HCT116 (cell line): ENCODE results near the gene ALCAM. TPM values are rescaled to one million over a fixed set of nuclear protein-coding genes. Genes with fewer than 3 reads are reported as not detected.

ENCODE experiments used
- ATAC-seq: fragments of 200-7000 bp; cut with Tn5 transposase; 2 replicates; pipeline ENCODE4 v1.9.1; 2020; ENCODE audit warnings: mild to moderate bottlenecking, moderate library complexity
- BruUV-seq: library from RNA; stranded (reverse); fragments of 400-500 nt; replicated peaks from 2 replicates; lab custom pipeline; 2021; lab: Mats Ljungman, UMichigan
- CTCF ChIA-PET: fragments of 300-600 bp; sonication (Branson Sonifier 250); formaldehyde crosslinking; loops from one replicate; lab custom pipeline; 2021; ENCODE audit warnings: antibody characterized with exemption; lab: Charles Lee
- POLR2A ChIA-PET: fragments of 300-600, 350-600 bp; sonication (Branson Sonifier 250); formaldehyde crosslinking; loops from one replicate; lab custom pipeline; 2021; ENCODE audit warnings: antibody characterized with exemption; lab: Charles Lee
- RAD21 ChIA-PET, 2 experiments: fragments of 300-600 bp; sonication (Branson Sonifier 250); formaldehyde crosslinking; loops; one replicate each; lab custom pipeline; 2023; ENCODE audit warnings: low total read pairs in 2 of 2; ENCODE audit not compliant: uncharacterized antibody in 2 of 2, unreplicated experiment in 2 of 2, low non-redundant PET in 1 of 2; lab: Charles Lee
- DNase-seq: peaks from one replicate; pipeline ENCODE4 v3.0.0-alpha.2; 2010; ENCODE audit warnings: low read depth, low spot score
- H2AFZ ChIP-seq: fragments of 200-600 bp; shearing (Covaris generic), sonication (generic); 2 replicates; pipeline ENCODE4 v1.6.1; 2017; ENCODE audit warnings: low read depth, mixed run types, mixed read lengths, antibody characterized with exemption, low read length; ENCODE audit not compliant: poor library complexity, severe bottlenecking
- H3K27ac ChIP-seq: 2 replicates; pipeline ENCODE4 v1.5.1; 2012; ENCODE audit warnings: low read depth, low read length
- H3K27me3 ChIP-seq: fragments of 200-600 bp; sonication (generic); 2 replicates; pipeline ENCODE4 v1.6.1; 2016; ENCODE audit warnings: mixed run types, low read length, mixed read lengths; ENCODE audit not compliant: insufficient read depth
- H3K36me3 ChIP-seq, 2 experiments: fragments of 200-500 bp in 1 of 2; fragments of 200-600 bp in 1 of 2; sonication (Bioruptor generic) in 1 of 2; sonication (generic) in 1 of 2; 2 replicates each; pipeline versions ENCODE4 v1.5.1 to v1.6.1; 2014 to 2016; ENCODE audit warnings: low read length in 2 of 2, inconsistent platforms in 1 of 2, mixed read lengths in 1 of 2, mixed run types in 1 of 2; ENCODE audit not compliant: insufficient read depth in 2 of 2, control insufficient read depth in 1 of 2
- H3K4me1 ChIP-seq, 2 experiments: fragments of 200-600 bp in 1 of 2; sonication (generic) in 1 of 2; 2 replicates each; pipeline versions ENCODE4 v1.5.1 to v1.6.1; 2012 to 2017; ENCODE audit warnings: low read length in 2 of 2, inconsistent platforms in 1 of 2, mild to moderate bottlenecking in 1 of 2, mixed read lengths in 1 of 2, mixed run types in 1 of 2, moderate library complexity in 1 of 2; ENCODE audit not compliant: insufficient read depth in 2 of 2, control insufficient read depth in 1 of 2
- H3K4me2 ChIP-seq: fragments of 200-600 bp; sonication (generic); 2 replicates; pipeline ENCODE4 v1.6.1; 2017; ENCODE audit warnings: mixed run types, low read length, mixed read lengths
- H3K4me3 ChIP-seq, 2 experiments: fragments of 200-600 bp in 1 of 2; sonication (generic) in 1 of 2; replicated peaks in 1 of 2; 2 replicates each; pipeline ENCODE4 v1.5.1; 2011 to 2016; ENCODE audit warnings: low read length in 2 of 2, control low read depth in 1 of 2, low read depth in 1 of 2, mild to moderate bottlenecking in 1 of 2, mixed read lengths in 1 of 2, mixed run types in 1 of 2
- H3K79me2 ChIP-seq: fragments of 200-600 bp; sonication (generic); 2 replicates; pipeline ENCODE4 v1.6.1; 2017; ENCODE audit warnings: mild to moderate bottlenecking, mixed run types, low read length, moderate library complexity, mixed read lengths; ENCODE audit not compliant: insufficient read depth
- H3K9ac ChIP-seq: fragments of 200-600 bp; sonication (generic); 2 replicates; pipeline ENCODE4 v1.6.1; 2016; ENCODE audit warnings: low read length, mixed read lengths
- H3K9me2 ChIP-seq: fragments of 200-600 bp; sonication (generic), shearing (Covaris generic); 2 replicates; pipeline ENCODE4 v1.6.1; 2017; ENCODE audit warnings: mixed run types, mild to moderate bottlenecking, moderate library complexity; ENCODE audit not compliant: insufficient read depth
- H3K9me3 ChIP-seq, 2 experiments: fragments of 200-500 bp in 1 of 2; fragments of 200-600 bp in 1 of 2; sonication (Bioruptor generic) in 1 of 2; sonication (generic) in 1 of 2; 2 replicates each; pipeline ENCODE4 v1.6.1; 2014 to 2017; ENCODE audit warnings: low read length in 2 of 2, mixed read lengths in 2 of 2, inconsistent platforms in 1 of 2, low read depth in 1 of 2, mild to moderate bottlenecking in 1 of 2, mixed run types in 1 of 2, moderate library complexity in 1 of 2; ENCODE audit not compliant: control insufficient read depth in 1 of 2, insufficient read depth in 1 of 2
- H4K20me1 ChIP-seq: fragments of 200-600 bp; sonication (generic), shearing (Covaris generic); 2 replicates; pipeline ENCODE4 v1.6.1; 2017; ENCODE audit warnings: mixed run types, mild to moderate bottlenecking, moderate library complexity; ENCODE audit not compliant: insufficient read depth
- CBX3 ChIP-seq: IDR thresholded peaks from 2 replicates; pipeline ENCODE4 v1.6.1; 2012; ENCODE audit warnings: low read depth
- EZH2 ChIP-seq: fragments of 200-600 bp; sonication (generic); IDR thresholded peaks from 2 replicates; pipeline ENCODE4 v1.6.1; 2017; ENCODE audit warnings: antibody characterized with exemption, mixed run types
- FOSL1 ChIP-seq: IDR thresholded peaks from 2 replicates; pipeline ENCODE4 v1.6.1; 2012; ENCODE audit warnings: low read depth
- POLR2A ChIP-seq: IDR thresholded peaks from 2 replicates; pipeline ENCODE4 v1.7.0; 2011; ENCODE audit warnings: borderline replicate concordance; ENCODE audit not compliant: insufficient read depth, insufficient read length; ENCODE audit errors: extremely low read depth
- RAD21 ChIP-seq: IDR thresholded peaks from 2 replicates; pipeline ENCODE4 v1.6.1; 2012; ENCODE audit warnings: low read depth, mild to moderate bottlenecking
- SIN3A ChIP-seq: IDR thresholded peaks from 2 replicates; pipeline ENCODE4 v1.6.1; 2012; ENCODE audit warnings: low read depth
- SRF ChIP-seq: IDR thresholded peaks from 2 replicates; pipeline ENCODE4 v1.6.1; 2012; ENCODE audit warnings: low read depth
- YY1 ChIP-seq: IDR thresholded peaks from 2 replicates; pipeline ENCODE4 v1.6.1; 2011; ENCODE audit warnings: low read length, low read depth, moderate library complexity, mild to moderate bottlenecking; ENCODE audit not compliant: insufficient replicate concordance; ENCODE audit errors: extremely low read depth
- intact Hi-C: fragments of 100-400 bp; cut with micrococcal nuclease; formaldehyde crosslinking; loops from 2 replicates; pipeline ENCODE4 v1.10.0; 2022
- total RNA-seq: library from RNA; stranded (reverse); gene quantifications from one replicate; pipeline ENCODE4 v1.2.1, GENCODE V29; 2021; ENCODE audit not compliant: unreplicated experiment
- TF ChIP-seq, protein P1 (sequence below): IDR thresholded peaks from 2 replicates; pipeline ENCODE4 v1.6.1; 2012; ENCODE audit warnings: low read depth
- TF ChIP-seq, protein P2 (sequence below): IDR thresholded peaks from 2 replicates; pipeline ENCODE4 v1.6.1; 2011; ENCODE audit warnings: mild to moderate bottlenecking, low read length, moderate library complexity; ENCODE audit not compliant: insufficient replicate concordance; ENCODE audit errors: extremely low read depth

ALCAM gene
- total RNA-seq, 1 experiment from 2014 or later: 56.7 TPM

DNA sequence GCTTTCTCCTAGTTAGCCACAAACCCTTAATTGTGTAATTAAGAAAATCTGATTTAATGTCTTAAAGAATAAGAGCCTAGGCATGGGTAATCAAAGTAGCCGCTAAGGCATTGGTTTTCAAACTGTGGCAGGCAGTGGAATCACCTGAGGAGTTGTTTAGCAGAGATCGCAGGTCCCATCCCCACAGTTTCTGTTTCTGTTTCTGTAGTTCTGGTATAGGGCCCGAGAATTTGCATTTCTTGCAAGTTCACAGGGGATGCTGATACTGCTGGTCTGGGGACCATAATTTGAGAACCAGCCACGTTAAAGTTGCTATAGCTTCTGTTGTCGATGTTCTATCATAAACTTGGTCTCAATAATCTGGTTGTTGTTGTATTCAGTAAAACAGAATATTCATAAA, 204.3 kb downstream of the ALCAM start:
- no peak for TF ChIP-seq POLR2A
- TF ChIP-seq SRF: no peak
- TF ChIP-seq SIN3A: no peak
- TF ChIP-seq, protein P1, sequence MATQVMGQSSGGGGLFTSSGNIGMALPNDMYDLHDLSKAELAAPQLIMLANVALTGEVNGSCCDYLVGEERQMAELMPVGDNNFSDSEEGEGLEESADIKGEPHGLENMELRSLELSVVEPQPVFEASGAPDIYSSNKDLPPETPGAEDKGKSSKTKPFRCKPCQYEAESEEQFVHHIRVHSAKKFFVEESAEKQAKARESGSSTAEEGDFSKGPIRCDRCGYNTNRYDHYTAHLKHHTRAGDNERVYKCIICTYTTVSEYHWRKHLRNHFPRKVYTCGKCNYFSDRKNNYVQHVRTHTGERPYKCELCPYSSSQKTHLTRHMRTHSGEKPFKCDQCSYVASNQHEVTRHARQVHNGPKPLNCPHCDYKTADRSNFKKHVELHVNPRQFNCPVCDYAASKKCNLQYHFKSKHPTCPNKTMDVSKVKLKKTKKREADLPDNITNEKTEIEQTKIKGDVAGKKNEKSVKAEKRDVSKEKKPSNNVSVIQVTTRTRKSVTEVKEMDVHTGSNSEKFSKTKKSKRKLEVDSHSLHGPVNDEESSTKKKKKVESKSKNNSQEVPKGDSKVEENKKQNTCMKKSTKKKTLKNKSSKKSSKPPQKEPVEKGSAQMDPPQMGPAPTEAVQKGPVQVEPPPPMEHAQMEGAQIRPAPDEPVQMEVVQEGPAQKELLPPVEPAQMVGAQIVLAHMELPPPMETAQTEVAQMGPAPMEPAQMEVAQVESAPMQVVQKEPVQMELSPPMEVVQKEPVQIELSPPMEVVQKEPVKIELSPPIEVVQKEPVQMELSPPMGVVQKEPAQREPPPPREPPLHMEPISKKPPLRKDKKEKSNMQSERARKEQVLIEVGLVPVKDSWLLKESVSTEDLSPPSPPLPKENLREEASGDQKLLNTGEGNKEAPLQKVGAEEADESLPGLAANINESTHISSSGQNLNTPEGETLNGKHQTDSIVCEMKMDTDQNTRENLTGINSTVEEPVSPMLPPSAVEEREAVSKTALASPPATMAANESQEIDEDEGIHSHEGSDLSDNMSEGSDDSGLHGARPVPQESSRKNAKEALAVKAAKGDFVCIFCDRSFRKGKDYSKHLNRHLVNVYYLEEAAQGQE: no peak
- TF ChIP-seq, protein P2, sequence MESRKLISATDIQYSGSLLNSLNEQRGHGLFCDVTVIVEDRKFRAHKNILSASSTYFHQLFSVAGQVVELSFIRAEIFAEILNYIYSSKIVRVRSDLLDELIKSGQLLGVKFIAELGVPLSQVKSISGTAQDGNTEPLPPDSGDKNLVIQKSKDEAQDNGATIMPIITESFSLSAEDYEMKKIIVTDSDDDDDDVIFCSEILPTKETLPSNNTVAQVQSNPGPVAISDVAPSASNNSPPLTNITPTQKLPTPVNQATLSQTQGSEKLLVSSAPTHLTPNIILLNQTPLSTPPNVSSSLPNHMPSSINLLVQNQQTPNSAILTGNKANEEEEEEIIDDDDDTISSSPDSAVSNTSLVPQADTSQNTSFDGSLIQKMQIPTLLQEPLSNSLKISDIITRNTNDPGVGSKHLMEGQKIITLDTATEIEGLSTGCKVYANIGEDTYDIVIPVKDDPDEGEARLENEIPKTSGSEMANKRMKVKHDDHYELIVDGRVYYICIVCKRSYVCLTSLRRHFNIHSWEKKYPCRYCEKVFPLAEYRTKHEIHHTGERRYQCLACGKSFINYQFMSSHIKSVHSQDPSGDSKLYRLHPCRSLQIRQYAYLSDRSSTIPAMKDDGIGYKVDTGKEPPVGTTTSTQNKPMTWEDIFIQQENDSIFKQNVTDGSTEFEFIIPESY: no peak
- TF ChIP-seq CBX3: no peak
- TF ChIP-seq FOSL1: no peak
- TF ChIP-seq YY1: no peak
- TF ChIP-seq EZH2: no peak
- no peak for TF ChIP-seq RAD21
- no peak for DNase-seq
- Histone ChIP-seq H3K36me3 (no peaks in the 10 kb centered on the region), H3K9me3 (no peaks in the 10 kb centered on the region), H2AFZ (no peak overlapping the region), H3K4me2 (no peak overlapping the region), H3K9me2 (no peaks in the 10 kb centered on the region), H3K4me3 (no peak overlapping the region), H3K4me1 (no peaks in the 10 kb centered on the region), H4K20me1 (no peaks in the 10 kb centered on the region), H3K9ac (no peak overlapping the region), H3K27ac (no peak overlapping the region), H3K79me2 (no peaks in the 10 kb centered on the region), H3K27me3 (no peaks in the 10 kb centered on the region)
- intact Hi-C loops: no loop called here
- ChIA-PET CTCF (no interaction called here), RAD21 (no interaction called here), POLR2A (no interaction called here)
- no TSS peak for BruUV-seq
- ATAC-seq: no peak
